Parathyroid adenoma (tissue), 2 donors: Measurements from ENCODE around the gene ANKRD27.

ENCODE experiments used
- H2AFZ ChIP-seq: fragments of 300-600 bp; sonication (generic); one replicate; pipeline ENCODE4 v1.7.0; 2017; ENCODE audit warnings: antibody characterized with exemption, mild to moderate bottlenecking
- H3K27ac ChIP-seq: fragments of 300-600 bp; sonication (generic); one replicate; pipeline ENCODE4 v1.7.0; 2017
- H3K27me3 ChIP-seq: fragments of 300-600 bp; sonication (generic); one replicate; pipeline ENCODE4 v1.7.0; 2017; ENCODE audit warnings: low read length; ENCODE audit not compliant: control insufficient read depth, insufficient read depth
- H3K36me3 ChIP-seq: fragments of 300-600 bp; sonication (generic); one replicate; pipeline ENCODE4 v1.7.0; 2017; ENCODE audit warnings: low read length; ENCODE audit not compliant: control insufficient read depth, insufficient read depth
- H3K4me1 ChIP-seq: fragments of 300-600 bp; sonication (generic); one replicate; pipeline ENCODE4 v1.7.0; 2017; ENCODE audit warnings: control low read depth
- H3K4me2 ChIP-seq: fragments of 300-600 bp; sonication (generic); one replicate; pipeline ENCODE4 v1.7.0; 2017; ENCODE audit warnings: low read length
- H3K4me3 ChIP-seq: fragments of 300-600 bp; sonication (generic); one replicate; pipeline ENCODE4 v1.7.0; 2017; ENCODE audit warnings: low read depth, low read length
- H3K79me2 ChIP-seq: fragments of 300-600 bp; sonication (generic); one replicate; pipeline ENCODE4 v1.7.0; 2017; ENCODE audit warnings: control low read depth
- H3K9ac ChIP-seq: fragments of 300-600 bp; sonication (generic); one replicate; pipeline ENCODE4 v1.7.0; 2017; ENCODE audit warnings: mild to moderate bottlenecking
- H3K9me3 ChIP-seq: fragments of 300-600 bp; sonication (generic); one replicate; pipeline ENCODE4 v1.7.0; 2017; ENCODE audit warnings: low read length; ENCODE audit not compliant: control insufficient read depth
- TF ChIP-seq, protein P1 (sequence below): fragments of 300-600 bp; sonication (generic); IDR thresholded peaks from one replicate; pipeline ENCODE4 v1.7.0; 2017; ENCODE audit warnings: antibody characterized with exemption, mild to moderate bottlenecking
- donor health status: primary hyperparathyroidism.

ANKRD27 gene

DNA sequence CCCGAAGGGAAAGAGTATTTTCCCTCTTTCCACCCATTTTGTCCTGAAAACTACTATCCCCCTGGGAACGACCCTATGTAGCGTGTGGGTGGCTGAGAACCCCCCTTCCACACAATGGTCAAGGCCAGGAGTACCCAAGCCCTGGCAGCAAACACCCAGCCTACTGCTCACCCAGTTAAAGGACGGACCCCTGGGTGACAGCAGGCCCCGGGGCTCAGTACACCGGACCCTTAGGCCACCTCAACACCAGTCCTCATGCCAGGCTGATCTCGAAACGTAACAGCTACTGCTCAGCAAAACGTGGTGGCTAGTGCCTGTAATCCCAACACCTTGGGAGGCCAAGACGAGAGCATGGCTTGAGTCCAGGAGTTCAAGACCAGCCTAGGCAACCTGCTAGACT lies 1.4 kb downstream of the ANKRD27 start:
- Histone ChIP-seq H3K79me2 (peaks cover 27% of the 10 kb centered on the region), H3K36me3 (no peaks in the 10 kb centered on the region), H3K4me3 (no peak overlapping the region), H3K27me3 (no peaks in the 10 kb centered on the region), H3K27ac (no peak overlapping the region), H3K9ac (no peak overlapping the region), H3K4me2 (no peak overlapping the region), H3K9me3 (no peaks in the 10 kb centered on the region), H2AFZ (no peak overlapping the region), H3K4me1 (no peaks in the 10 kb centered on the region)
- TF ChIP-seq, protein P1, sequence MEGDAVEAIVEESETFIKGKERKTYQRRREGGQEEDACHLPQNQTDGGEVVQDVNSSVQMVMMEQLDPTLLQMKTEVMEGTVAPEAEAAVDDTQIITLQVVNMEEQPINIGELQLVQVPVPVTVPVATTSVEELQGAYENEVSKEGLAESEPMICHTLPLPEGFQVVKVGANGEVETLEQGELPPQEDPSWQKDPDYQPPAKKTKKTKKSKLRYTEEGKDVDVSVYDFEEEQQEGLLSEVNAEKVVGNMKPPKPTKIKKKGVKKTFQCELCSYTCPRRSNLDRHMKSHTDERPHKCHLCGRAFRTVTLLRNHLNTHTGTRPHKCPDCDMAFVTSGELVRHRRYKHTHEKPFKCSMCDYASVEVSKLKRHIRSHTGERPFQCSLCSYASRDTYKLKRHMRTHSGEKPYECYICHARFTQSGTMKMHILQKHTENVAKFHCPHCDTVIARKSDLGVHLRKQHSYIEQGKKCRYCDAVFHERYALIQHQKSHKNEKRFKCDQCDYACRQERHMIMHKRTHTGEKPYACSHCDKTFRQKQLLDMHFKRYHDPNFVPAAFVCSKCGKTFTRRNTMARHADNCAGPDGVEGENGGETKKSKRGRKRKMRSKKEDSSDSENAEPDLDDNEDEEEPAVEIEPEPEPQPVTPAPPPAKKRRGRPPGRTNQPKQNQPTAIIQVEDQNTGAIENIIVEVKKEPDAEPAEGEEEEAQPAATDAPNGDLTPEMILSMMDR, result no peak

DNA sequence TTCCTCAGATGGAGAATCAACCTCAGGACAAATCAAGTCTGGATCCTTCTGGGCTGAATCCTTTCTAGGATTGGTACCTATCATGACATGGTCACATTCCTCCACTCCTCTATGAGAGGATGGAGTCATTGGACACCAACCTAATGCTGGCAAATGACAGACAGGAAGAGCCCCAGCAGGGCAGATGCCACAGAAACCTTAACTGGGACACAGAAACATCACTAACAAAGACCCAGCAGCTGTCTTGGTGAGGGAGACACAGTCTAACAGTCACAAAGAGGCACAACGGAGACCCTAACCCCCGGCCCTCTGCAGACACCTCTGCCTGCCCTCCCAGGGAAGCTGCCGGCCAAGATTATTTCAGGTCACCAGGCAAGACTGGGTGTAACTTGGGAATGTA lies 2.1 kb downstream of the ANKRD27 start:
- H2AFZ ChIP-seq, result no peak overlapping the region
- no peak overlapping the region for H3K9ac ChIP-seq
- H3K4me3 ChIP-seq, result no peak overlapping the region
- no peaks in the 10 kb centered on the region for H3K4me1 ChIP-seq
- H3K9me3 ChIP-seq, result no peaks in the 10 kb centered on the region
- H3K4me2 ChIP-seq, result no peak overlapping the region
- TF ChIP-seq, protein P1, result no peak
- no peak overlapping the region for H3K27ac ChIP-seq
- H3K27me3 ChIP-seq, result no peaks in the 10 kb centered on the region
- H3K36me3 ChIP-seq, result no peaks in the 10 kb centered on the region
- H3K79me2 ChIP-seq, result peaks cover 28% of the 10 kb centered on the region

DNA sequence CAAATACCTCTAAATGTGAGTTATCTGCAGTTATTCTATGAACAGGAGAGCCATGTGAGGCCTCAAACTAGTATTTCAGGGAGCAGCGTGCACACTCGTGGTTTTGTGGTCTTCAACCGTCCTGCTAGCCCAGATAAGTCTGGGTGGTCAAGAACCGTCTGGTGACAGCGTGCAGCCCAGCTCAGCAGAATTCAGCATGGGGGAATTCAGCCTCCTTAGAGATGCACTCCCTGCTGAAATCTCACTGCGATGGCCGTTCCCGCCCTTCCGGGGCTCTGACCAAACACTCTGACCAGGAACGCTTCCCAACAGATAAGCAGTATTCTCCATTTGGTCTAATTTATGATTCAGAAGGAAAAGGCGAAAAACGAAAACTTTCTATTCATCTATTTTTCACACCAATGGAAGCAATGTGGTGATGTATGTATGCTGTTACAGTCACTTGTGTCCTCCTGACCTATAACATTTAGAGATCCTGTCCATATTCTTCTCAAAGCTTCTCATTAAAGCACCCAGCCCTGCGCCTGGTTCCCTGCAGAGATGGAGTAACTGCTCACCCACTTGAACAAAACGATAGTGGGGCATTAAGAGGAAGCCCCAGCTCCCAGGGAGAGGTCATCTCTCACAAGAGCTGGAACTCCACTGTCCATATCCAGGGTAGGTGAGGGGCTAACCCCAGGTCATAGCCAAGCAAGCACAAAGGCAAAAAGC lies 2.9 kb downstream of the ANKRD27 start:
- no peak overlapping the region for H2AFZ ChIP-seq
- H3K27me3 ChIP-seq, result no peaks in the 10 kb centered on the region
- no peak overlapping the region for H3K9ac ChIP-seq
- no peaks in the 10 kb centered on the region for H3K4me1 ChIP-seq
- no peak overlapping the region for H3K4me3 ChIP-seq
- H3K79me2 ChIP-seq, result peaks cover 30% of the 10 kb centered on the region
- no peak overlapping the region for H3K27ac ChIP-seq
- H3K9me3 ChIP-seq, result no peaks in the 10 kb centered on the region
- TF ChIP-seq, protein P1, result no peak
- H3K36me3 ChIP-seq, result no peaks in the 10 kb centered on the region
- no peak overlapping the region for H3K4me2 ChIP-seq

DNA sequence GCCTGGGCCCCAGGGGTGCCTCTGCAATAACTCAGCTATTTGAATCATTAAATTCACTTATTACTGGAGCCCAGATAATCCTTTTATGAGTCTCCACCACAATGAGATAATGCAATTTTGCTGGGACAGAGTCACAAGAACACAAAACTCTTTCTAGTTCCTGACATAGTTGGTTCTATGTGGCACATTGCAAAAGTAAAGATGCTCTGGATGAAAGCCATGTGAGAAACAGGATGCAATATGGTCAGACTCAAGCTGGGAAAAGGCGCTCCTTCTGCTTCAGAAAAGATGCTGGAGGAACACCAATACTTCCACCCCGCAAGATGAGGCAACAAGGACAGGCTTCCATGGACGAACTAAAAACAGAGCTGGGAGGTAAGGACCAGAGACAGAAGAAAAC lies 5.7 kb downstream of the ANKRD27 start:
- no peak overlapping the region for H3K27ac ChIP-seq
- peaks cover 33% of the 10 kb centered on the region for H3K79me2 ChIP-seq
- H3K36me3 ChIP-seq, result no peaks in the 10 kb centered on the region
- no peak overlapping the region for H3K4me3 ChIP-seq
- no peaks in the 10 kb centered on the region for H3K27me3 ChIP-seq
- H3K9me3 ChIP-seq, result no peaks in the 10 kb centered on the region
- no peak overlapping the region for H3K4me2 ChIP-seq
- TF ChIP-seq, protein P1, result no peak
- H3K4me1 ChIP-seq, result no peaks in the 10 kb centered on the region
- H2AFZ ChIP-seq, result no peak overlapping the region
- H3K9ac ChIP-seq, result no peak overlapping the region

DNA sequence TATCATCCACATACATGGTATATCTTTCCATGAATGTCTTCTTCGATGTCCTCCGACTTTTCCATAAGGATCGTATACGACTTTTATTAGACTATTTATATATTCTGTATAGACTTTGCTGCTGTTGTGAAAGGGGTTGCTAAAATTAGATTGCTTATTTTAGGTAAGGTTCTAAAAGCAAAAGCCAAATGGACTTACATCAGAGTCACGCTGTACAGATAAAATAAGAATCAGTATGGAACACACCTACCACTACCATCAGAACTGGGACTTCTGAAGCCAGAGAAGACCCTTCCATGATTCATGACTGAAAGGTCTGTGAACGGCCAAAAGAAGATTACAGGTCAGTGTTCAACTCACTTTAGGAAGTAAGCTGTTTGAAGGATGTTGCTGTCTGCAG lies 8.9 kb downstream of the ANKRD27 start:
- H3K9me3 ChIP-seq, result no peaks in the 10 kb centered on the region
- no peak overlapping the region for H3K4me3 ChIP-seq
- H3K4me2 ChIP-seq, result no peak overlapping the region
- H3K4me1 ChIP-seq, result no peaks in the 10 kb centered on the region
- no peaks in the 10 kb centered on the region for H3K36me3 ChIP-seq
- TF ChIP-seq, protein P1, result no peak
- H3K79me2 ChIP-seq, result peaks cover 29% of the 10 kb centered on the region
- H3K9ac ChIP-seq, result no peak overlapping the region
- H2AFZ ChIP-seq, result no peak overlapping the region
- no peak overlapping the region for H3K27ac ChIP-seq
- no peaks in the 10 kb centered on the region for H3K27me3 ChIP-seq
